GM12872 (cell line): Measurements from ENCODE around the gene LPAR5.

ENCODE experiments used
- CTCF ChIP-seq: IDR thresholded peaks from 3 replicates; pipeline ENCODE4 v1.5.1; 2011; ENCODE audit warnings: low read depth, mild to moderate bottlenecking, low read length, moderate library complexity; ENCODE audit not compliant: insufficient read depth

Gene LPAR5

GRCh38 chr12:6638305-6638704 is 2.5 kb upstream of the LPAR5 start:
- no peak for TF ChIP-seq CTCF

GRCh38 chr12:6635375-6635855 is 344 bp downstream of the LPAR5 start:
- no peak for TF ChIP-seq CTCF

GRCh38 chr12:6632026-6632983 is 3.5 kb downstream of the LPAR5 start:
- no peak for TF ChIP-seq CTCF

- TF ChIP-seq CTCF = no peak
These were observed 4.2 kb downstream of the LPAR5 start for GRCh38 chr12:6631549-6631961.

- TF ChIP-seq CTCF = no peak
These were observed 5.0 kb downstream of the LPAR5 start for GRCh38 chr12:6630736-6631135.

GRCh38 chr12:6627616-6628015 is 8.1 kb downstream of the LPAR5 start:
- no peak for TF ChIP-seq CTCF

- no peak for TF ChIP-seq CTCF
These were observed 9.0 kb downstream of the LPAR5 start for GRCh38 chr12:6626654-6627283.
